MM.1S (cell line): Measurements from ENCODE around the gene GDF7.

ENCODE experiments used
- DNase-seq: peaks from one replicate; pipeline ENCODE4 v3.0.0-alpha.2; 2015
- H2AFZ ChIP-seq: fragments of 300-600 bp; sonication (generic); 2 replicates; pipeline ENCODE4 v1.6.0; 2016; ENCODE audit warnings: antibody characterized with exemption, low read length
- H3F3A ChIP-seq: fragments of 300-600 bp; sonication (generic); 2 replicates; pipeline ENCODE4 v1.6.1; 2016; ENCODE audit warnings: mild to moderate bottlenecking, antibody characterized with exemption, low read length, moderate library complexity, mixed read lengths; ENCODE audit not compliant: insufficient read depth
- H3K27ac ChIP-seq: fragments of 300-600 bp; sonication (generic); 2 replicates; pipeline ENCODE4 v1.5.1; 2016; ENCODE audit warnings: mild to moderate bottlenecking, low read length
- H3K27me3 ChIP-seq: fragments of 300-600 bp; sonication (generic); replicated peaks from 2 replicates; pipeline ENCODE4 v1.6.0; 2016; ENCODE audit warnings: low read length; ENCODE audit not compliant: insufficient read depth
- H3K36me3 ChIP-seq: fragments of 300-600 bp; sonication (generic); replicated peaks from 2 replicates; pipeline ENCODE4 v1.6.1; 2016; ENCODE audit warnings: mild to moderate bottlenecking, low read length, mixed read lengths; ENCODE audit not compliant: insufficient read depth
- H3K4me1 ChIP-seq: fragments of 300-600 bp; sonication (generic); 2 replicates; pipeline ENCODE4 v1.6.1; 2016; ENCODE audit warnings: low read length, mixed read lengths
- H3K4me2 ChIP-seq: fragments of 300-600 bp; sonication (generic); 2 replicates; pipeline ENCODE4 v1.6.0; 2016; ENCODE audit warnings: low read depth, low read length
- H3K4me3 ChIP-seq: fragments of 300-600 bp; sonication (generic); 2 replicates; pipeline ENCODE4 v1.5.1; 2016; ENCODE audit warnings: low read length, mixed read lengths
- H3K79me2 ChIP-seq: fragments of 300-600 bp; sonication (generic); 2 replicates; pipeline ENCODE4 v1.6.1; 2016; ENCODE audit warnings: mixed run types, low read length, mixed read lengths
- H3K9ac ChIP-seq: fragments of 300-600 bp; sonication (generic); 2 replicates; pipeline ENCODE4 v1.6.1; 2016; ENCODE audit warnings: low read length, mixed read lengths
- H3K9me2 ChIP-seq: fragments of 300-600 bp; sonication (generic); replicated peaks from 2 replicates; pipeline ENCODE4 v1.6.1; 2016; ENCODE audit warnings: mild to moderate bottlenecking, low read length, mixed read lengths; ENCODE audit not compliant: insufficient read depth
- H3K9me3 ChIP-seq: fragments of 300-600 bp; sonication (generic); replicated peaks from 2 replicates; pipeline ENCODE4 v1.6.1; 2016; ENCODE audit warnings: mild to moderate bottlenecking, low read length, mixed read lengths; ENCODE audit not compliant: insufficient read depth
- H4K20me1 ChIP-seq: fragments of 300-600 bp; sonication (generic); 2 replicates; pipeline ENCODE4 v1.6.1; 2016; ENCODE audit warnings: mild to moderate bottlenecking, low read length, moderate library complexity, mixed read lengths; ENCODE audit not compliant: insufficient read depth
- CTCF ChIP-seq: fragments of 300-600 bp; sonication (generic); IDR thresholded peaks from 2 replicates; pipeline ENCODE4 v1.5.1; 2016; ENCODE audit warnings: antibody characterized with exemption, low read length, mixed read lengths
- EZH2 ChIP-seq: fragments of 300-600 bp; sonication (generic); optimal IDR thresholded peaks from 2 replicates; pipeline ENCODE3; 2017; ENCODE audit warnings: low read depth, mild to moderate bottlenecking, antibody characterized with exemption, low read length, mixed read lengths
- EZH2phosphoT487 ChIP-seq: fragments of 300-600 bp; sonication (generic); IDR thresholded peaks from 2 replicates; pipeline ENCODE4 v1.6.1; 2018; ENCODE audit warnings: antibody characterized with exemption, low read length

GDF7 gene

GRCh38 chr2:20667531-20668401 is 822 bp downstream of the GDF7 start:
- Histone ChIP-seq H3F3A (no peaks in the 10 kb centered on the region), H3K27ac (no peak overlapping the region), H3K4me2 (no peak overlapping the region), H2AFZ (no peak overlapping the region), H3K79me2 (no peaks in the 10 kb centered on the region), H3K9me3 (no peaks in the 10 kb centered on the region), H3K9ac (no peak overlapping the region), H3K4me3 (no peak overlapping the region; the same call in 1 of the 2 replicates), H3K4me1 (0 out of 2 replicates have a peak, but pooled peaks cover 4% of the 10 kb centered on the region), H4K20me1 (no peaks in the 10 kb centered on the region), H3K27me3 (peaks cover 43% of the 10 kb centered on the region), H3K36me3 (no peaks in the 10 kb centered on the region), H3K9me2 (no peaks in the 10 kb centered on the region)
- no peak for TF ChIP-seq EZH2
- TF ChIP-seq CTCF = no peak
- no peak for TF ChIP-seq EZH2phosphoT487
- DNase-seq = no peak

- no peak for TF ChIP-seq CTCF
- TF ChIP-seq EZH2phosphoT487 = no peak
- TF ChIP-seq EZH2 = no peak
- Histone ChIP-seq H3K27me3 (peaks cover 40% of the 10 kb centered on the region), H3K4me1 (0 out of 2 replicates have a peak, but pooled peaks cover 4% of the 10 kb centered on the region), H3K9me3 (no peaks in the 10 kb centered on the region), H3K9ac (no peak overlapping the region), H3K4me3 (no peak overlapping the region), H3K4me2 (no peak overlapping the region), H3K79me2 (no peaks in the 10 kb centered on the region), H3K27ac (no peak overlapping the region), H3F3A (no peaks in the 10 kb centered on the region), H4K20me1 (no peaks in the 10 kb centered on the region), H2AFZ (no peak overlapping the region), H3K36me3 (no peaks in the 10 kb centered on the region), H3K9me2 (no peaks in the 10 kb centered on the region)
- DNase-seq = no peak
Observed at GRCh38 chr2:20668451-20668850, 1.5 kb downstream of the GDF7 start.

- Histone ChIP-seq H4K20me1 (no peaks in the 10 kb centered on the region), H3K4me2 (no peak overlapping the region), H3F3A (no peaks in the 10 kb centered on the region), H3K4me3 (no peak overlapping the region), H3K27me3 (peaks cover 34% of the 10 kb centered on the region), H3K9me2 (no peaks in the 10 kb centered on the region), H3K27ac (no peak overlapping the region), H3K79me2 (no peaks in the 10 kb centered on the region), H3K9me3 (no peaks in the 10 kb centered on the region), H3K9ac (no peak overlapping the region), H2AFZ (no peak overlapping the region), H3K36me3 (no peaks in the 10 kb centered on the region), H3K4me1 (0 out of 2 replicates have a peak, but pooled peaks cover 4% of the 10 kb centered on the region)
- no peak for TF ChIP-seq CTCF
- TF ChIP-seq EZH2phosphoT487 = no peak
- no peak for TF ChIP-seq EZH2
- no peak for DNase-seq
Observed at GRCh38 chr2:20668871-20669475, 2.0 kb downstream of the GDF7 start.
